Activated CD8-positive, alpha-beta memory T cell treated with anti-CD3 and anti-CD28 coated beads for 48 hours (primary cell): ENCODE measurements around the gene PASK.

Source experiments
- DNase-seq, 3 experiments: peaks; one replicate each; pipeline ENCODE4 v3.0.0-alpha.2; 2020; ENCODE audit warnings: low read depth in 2 of 3, low spot score in 2 of 3

PASK gene

GRCh38 chr2:241082341-241083090 is 66.8 kb downstream of the PASK start:
- DNase-seq, result no peak

DNA sequence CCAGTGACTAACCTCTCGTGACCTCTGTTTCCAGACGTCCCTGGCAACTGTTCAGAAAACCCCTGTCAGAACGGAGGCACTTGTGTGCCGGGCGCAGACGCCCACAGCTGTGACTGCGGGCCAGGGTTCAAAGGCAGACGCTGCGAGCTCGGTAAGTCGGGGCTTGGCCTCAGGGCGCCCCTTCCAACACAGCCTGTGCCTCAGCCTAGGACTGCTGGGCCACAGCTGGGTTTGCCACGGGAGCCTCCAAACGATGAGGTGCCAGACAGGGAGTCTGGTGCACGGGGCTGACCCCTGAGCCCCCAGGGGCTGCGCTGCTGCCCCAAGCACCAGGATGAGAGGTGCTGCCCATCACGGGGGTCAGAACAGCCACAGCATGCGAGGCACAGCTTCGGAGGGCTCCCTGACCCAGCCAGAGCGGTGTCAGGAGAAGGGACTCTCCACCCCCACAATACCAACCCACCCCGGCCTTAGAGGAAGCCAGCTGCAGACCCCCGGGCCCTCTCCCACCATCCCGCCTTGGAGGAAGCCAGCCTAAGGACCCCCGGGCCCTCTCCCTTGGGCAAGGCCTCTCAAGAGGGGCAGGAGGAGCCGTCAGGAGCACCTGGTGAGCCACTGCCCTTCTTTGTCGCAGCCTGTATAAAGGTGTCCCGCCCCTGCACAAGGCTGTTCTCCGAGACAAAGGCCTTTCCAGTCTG is 67.5 kb downstream of the PASK start:
- DNase-seq, result no peak

DNA sequence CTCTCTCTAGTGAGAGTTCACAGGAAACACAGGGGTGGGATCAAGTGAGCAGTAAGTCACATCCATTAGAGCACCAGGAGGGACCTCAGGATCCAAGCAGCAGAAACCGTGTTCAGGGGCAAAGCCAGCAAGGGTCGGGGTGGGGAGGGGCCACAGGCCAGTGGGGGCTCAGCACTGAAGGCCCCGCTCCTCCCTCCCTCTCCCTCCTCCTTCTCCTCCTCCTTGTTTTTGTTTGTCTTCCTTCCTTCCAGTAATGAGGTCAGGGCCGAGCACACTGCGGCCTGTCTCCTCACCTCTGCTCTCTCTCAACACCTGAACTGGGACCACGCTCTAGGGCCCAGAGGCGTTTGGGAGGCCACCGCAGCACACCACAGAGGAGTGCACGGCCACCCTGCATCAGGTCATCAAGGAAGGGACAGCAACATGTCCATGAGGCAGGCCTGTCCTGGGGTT is 68.1 kb downstream of the PASK start:
- no peak for DNase-seq

GRCh38 chr2:241080405-241081189 is 68.7 kb downstream of the PASK start:
- DNase-seq, result no peak

DNA sequence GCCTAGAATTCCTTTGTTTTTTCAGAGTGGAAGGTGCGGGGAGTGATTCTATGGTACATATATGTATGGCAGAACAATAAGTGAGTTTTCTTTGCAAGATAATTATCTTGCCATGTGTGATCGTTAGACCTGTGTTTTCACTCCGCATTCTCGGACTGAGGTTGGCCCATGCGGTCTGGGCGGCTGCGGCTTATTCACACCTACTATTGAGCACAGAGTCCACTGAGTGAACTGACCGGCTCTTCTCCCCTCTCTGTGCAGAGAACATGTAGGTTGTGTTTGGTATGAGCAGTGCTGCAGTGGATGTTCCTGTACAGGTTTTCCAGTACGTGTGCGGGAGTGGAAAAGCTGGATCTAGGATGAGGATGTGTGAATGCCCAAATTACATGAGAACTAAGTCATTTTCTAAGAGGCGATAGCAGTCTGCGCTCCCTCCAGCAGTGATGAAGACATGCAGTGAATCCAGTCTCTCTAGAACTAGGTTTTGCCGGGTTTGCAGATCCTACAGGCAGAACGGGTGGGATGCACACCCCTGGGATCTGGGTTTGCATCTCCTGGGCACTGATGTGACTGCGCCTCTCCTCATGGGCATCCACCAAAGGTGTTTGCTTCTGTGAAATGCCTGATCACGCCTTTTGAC is 74.3 kb downstream of the PASK start:
- no peak for DNase-seq

DNA sequence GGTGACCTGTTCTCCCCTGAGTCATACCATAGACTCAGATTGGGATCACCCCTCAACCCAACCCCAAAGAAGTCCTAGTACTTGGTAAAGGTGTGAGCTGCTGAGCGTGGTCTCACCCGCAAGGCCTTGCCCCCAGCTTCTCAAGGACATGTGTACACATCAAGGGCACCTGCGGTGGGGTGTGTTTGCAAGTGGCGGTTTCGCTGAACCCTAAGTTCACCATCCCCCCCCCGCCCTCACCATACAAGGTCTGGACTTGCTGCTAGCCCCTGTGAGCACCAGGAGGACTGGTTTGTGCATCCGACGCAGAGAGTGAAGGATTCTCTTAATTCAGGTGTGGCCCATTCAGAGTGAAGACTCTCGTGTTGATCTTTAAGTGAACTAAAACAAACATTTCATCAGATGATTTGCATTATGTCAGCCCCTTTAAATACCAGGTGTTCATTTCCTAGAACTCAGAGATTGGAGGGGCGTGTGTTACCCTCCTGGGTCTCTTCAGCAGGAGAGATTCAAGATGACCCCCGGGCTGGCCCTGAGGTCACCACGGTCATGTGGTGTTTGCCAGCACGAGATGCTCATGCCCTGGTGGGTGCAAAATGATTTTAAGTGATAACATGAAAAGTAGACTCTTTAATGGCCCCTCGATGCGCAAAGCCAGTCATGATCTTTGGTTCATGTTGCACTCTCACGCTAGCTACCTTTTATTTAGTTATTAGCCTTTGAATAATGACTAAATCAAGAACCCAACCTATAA is 75.0 kb downstream of the PASK start:
- no peak for DNase-seq

GRCh38 chr2:241073166-241074064 is 75.9 kb downstream of the PASK start:
- no peak for DNase-seq

DNA sequence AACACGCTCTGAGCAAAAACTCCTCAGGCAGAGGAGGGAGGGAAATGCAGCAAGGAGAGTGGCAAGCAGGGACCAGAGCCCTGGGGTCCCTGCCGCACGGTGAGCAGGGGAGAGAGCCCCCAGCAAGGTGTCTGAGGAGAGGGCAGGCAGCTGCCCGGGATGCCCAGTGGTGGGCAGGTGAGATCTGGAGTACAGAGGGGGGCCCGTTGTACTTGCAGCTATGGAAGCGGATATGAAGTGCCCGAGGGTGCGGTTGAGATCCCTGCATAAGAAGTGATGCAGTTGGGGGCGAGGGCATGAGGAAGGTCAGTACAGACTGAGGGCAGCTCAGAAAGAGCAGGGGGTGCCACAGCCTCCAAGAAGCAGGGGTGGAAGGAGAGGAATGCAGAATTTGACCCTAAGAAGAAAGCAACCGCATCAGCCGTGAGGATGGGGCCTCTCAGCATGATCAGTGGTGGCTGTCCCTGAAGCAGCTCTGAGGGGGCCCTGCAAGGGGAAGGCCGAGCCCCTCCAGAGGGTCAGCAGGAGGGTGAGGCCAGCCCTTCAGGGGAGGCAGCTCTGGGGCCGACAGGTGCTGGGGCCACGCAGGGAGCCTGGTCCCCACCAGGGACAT is 76.6 kb downstream of the PASK start:
- DNase-seq, result no peak

DNA sequence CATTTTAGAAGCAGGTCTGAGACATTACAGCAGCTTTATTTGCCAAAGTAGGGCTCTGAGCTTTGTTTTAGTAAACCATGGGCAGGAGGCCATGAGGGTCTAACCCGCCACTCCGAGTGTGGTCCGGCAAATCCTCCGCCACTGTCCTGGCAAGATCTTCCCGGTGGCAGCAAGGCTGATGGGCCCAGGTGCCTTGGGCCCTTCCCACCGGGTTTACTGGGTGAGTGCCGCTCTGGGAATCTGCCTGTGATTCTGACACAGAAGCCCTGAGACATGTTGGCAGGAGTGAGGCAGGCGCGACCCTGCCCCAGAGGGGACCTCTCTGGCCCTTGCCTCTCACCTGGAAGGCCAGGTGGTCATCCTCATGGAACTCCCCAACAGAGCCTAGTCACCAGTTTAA is 77.1 kb downstream of the PASK start:
- DNase-seq, result no peak

- DNase-seq, result no peak
Measured at GRCh38 chr2:241071677-241072111, 77.6 kb downstream of the PASK start.

GRCh38 chr2:241070811-241071676 is 78.2 kb downstream of the PASK start:
- no peak for DNase-seq

DNA sequence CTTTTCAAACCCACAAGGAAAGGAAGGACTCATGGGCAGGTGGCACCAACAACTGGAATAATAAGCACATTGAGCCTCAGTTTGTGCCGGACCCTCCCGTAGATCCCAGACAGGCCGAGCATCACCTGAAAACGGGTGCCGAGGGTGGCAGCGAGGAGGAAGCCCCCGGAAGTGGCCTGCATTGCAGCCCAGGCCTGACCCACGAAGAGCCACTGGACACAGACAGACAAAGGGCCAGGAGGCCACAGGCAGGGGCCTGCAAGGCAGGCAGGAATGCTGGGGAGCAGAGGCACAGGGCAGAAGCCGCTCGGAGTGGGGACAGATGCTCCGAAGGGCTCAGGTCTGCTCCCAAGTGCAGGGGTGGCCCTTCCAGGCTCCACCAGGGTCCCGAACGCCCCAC is 78.9 kb downstream of the PASK start:
- DNase-seq, result no peak

DNA sequence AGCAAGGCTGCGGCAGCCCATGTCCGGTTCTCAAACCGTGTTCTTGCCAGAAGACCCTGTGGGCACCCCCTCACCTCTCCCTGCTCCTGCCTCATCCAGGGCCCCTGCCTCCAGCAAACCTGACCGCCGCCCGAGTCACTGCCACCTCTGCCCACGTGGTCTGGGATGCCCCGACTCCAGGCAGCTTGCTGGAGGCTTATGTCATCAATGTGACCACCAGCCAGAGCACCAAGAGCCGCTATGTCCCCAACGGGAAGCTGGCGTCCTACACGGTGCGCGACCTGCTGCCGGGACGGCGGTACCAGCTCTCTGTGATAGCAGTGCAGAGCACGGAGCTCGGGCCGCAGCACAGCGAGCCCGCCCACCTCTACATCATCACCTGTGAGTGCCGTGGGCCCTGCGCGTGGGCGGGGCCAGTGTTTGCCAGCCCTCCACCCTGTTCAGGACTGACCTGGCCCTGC is 79.4 kb downstream of the PASK start:
- DNase-seq, result no peak

- DNase-seq, result no peak
Measured at GRCh38 chr2:241068942-241069810, 80.1 kb downstream of the PASK start.

- no peak for DNase-seq
Measured at GRCh38 chr2:241068136-241068941, 80.9 kb downstream of the PASK start.

DNA sequence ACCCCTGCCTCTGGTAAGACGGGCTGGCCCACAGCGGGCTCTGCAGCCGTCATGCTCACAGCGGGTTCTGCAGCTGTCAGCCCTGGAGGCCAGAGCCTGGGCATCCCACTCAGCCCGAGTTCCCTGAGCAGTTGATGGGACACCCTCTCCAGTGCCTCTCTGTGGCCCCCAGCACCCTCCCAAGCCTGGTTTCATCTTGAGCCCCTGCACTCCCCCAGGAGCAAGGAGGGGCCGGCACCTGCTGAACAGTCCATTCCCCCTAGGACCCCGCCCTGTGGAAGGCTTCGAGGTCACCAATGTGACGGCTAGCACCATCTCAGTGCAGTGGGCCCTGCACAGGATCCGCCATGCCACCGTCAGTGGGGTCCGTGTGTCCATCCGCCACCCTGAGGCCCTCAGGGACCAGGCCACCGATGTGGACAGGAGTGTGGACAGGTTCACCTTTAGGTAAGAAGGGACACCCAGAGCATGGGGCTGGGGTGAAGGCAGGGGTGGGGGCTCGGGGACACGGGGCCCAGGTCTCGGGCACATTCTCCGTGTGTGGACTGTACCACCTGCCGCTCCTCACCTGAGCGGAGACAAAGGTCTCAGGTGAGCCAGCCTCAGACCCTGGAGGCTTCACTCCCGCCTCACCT is 81.7 kb downstream of the PASK start:
- DNase-seq, result no peak
